ENCODE data around the gene NOL4L.
A peak's percentile ranks its signal among the peaks of the same experiment; 100 is the strongest.

Gene NOL4L

DNA sequence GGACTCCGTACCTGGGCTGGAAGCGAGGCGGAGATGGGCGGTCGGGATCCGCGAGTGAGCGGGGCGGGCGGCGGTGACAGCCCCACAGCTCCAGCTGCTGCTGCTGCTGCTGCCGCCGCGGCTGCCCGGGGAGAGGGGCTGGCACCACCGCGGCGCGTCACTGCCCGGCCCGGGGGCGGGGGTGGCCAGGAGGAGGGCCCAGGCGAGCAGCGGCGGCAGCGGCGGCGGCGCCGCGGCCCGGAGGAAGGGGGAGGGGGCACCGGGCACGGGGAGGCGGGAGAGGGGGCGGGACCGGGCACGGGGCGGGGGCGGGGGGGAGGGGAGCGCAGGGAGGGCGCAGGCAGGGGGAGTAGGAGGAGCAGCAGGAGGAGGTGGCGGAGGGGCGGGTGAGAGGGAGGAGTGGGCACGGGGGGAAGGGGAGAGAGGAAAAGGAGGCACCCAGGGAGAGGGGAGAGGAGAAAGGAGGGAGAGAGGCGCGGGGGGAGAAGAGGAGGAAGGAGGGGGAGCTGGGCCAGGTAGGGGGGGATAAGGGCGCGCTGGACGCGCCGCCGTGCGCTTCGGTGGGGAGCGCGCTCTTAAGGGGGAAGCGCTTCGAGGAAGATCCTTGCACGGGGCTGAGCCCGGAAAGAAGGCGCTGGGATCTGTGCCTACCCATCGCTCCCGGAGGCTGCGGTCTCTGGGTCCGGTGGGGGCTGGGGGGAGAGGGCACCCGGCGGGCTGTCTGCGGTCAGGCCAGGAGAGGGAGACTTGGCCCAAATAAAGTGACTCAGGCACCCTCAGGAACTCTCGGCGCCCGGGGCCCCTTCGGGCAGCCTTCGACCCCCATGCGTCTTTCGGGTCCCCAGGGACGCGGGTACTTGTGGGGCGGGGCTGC, 101.5 kb downstream of the NOL4L start:
- DNase-seq (ENCODE audit: low spot score), result peak; percentile 88

DNA sequence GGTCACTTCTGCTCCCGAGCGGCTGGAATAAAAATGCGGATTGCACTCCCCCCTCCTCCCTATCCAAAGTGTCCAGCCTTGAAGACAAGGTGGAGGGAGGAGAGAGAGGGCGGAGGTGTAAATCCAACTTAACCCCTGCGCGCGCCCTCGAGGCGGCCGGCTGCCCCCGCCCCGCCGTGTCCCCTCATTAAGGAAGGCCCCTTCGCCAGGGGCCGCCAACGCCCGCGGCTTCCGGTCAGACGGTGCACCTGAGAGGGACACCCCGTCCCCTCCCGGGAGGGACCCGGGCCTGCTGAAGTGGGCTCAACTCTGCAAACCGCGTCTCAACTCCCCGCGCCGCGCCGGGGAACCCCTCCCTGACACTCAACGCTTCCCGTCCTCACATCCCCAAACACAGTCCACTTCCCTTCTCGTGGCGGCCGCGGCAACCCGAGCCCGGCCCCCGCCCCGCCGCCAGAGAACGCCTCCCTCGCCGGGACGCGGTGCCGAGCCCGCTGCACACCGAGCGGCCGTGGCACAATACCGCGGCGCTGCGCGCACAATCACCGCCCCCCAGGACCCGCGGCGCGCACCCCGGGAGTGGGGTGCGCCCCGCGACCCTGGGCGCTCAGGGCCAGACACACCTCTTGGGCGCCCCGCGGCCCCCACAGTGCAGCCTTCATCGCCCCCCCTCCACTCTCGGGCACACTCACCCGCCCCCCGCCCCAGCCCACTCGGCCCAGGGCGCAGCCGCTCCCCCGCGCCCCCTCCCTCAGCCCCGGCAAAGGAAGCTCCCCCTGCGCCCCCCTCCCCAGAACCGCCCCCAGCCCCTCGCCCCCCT, 102.5 kb downstream of the NOL4L start:
- DNase-seq (ENCODE audit: low spot score), result peak; percentile 80

DNA sequence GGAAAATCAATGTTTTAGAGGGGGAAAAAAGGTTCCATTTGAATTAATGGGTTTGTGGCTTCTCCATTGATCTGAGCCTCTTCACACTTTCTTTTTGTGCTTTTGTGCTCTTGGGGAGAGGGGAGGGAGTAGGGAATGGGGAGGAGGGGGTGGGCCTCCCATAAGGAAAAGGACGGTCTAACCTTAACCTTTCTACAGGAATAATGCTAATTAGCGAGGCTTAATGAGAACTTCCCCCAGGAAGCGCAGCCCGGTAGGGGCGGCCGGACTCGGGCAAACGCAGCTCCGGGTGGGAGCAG, 103.0 kb downstream of the NOL4L start:
- no peak for DNase-seq (ENCODE audit: low spot score)

DNA sequence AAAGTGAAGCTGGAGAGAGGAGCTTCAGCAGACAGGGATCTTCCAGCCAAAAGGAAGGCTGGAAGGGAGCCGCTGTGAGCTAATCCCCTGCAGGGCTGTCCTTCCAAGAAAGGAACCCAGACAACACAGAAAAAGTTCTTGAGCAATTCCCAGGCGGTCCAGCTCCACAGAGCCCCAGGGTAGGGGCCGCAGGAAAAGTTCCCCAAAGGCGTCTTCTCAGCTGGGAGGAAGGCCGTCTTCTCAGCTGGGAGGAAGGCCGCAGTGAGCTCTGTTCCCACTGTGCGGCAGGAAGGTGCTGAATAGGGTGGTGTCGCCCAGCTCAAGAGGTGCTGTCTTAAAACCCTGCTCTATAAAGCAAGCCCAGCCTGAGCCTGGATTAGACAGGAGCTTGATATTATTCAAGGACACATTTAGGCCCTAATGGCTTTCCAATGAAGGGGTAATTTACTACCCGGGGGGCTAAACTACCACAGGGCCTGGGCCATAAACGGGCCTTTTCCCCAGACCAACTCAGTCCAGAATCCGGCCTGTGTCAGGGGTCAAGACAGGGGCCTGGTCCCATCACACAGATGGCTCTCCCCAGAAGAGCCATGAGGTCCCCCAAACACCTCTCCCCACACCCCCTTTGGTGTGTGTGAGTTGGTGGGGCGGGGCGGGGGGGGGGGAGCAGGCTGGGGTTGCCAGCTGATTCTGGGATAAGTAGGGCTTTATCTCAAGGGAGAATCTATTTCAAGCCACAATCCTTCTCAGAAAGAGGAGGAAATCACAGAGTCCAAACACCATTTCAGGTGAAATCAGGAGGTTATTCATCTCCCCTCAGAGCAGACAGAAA, 103.6 kb downstream of the NOL4L start:
- DNase-seq (ENCODE audit: low spot score), result peak; percentile 54

DNA sequence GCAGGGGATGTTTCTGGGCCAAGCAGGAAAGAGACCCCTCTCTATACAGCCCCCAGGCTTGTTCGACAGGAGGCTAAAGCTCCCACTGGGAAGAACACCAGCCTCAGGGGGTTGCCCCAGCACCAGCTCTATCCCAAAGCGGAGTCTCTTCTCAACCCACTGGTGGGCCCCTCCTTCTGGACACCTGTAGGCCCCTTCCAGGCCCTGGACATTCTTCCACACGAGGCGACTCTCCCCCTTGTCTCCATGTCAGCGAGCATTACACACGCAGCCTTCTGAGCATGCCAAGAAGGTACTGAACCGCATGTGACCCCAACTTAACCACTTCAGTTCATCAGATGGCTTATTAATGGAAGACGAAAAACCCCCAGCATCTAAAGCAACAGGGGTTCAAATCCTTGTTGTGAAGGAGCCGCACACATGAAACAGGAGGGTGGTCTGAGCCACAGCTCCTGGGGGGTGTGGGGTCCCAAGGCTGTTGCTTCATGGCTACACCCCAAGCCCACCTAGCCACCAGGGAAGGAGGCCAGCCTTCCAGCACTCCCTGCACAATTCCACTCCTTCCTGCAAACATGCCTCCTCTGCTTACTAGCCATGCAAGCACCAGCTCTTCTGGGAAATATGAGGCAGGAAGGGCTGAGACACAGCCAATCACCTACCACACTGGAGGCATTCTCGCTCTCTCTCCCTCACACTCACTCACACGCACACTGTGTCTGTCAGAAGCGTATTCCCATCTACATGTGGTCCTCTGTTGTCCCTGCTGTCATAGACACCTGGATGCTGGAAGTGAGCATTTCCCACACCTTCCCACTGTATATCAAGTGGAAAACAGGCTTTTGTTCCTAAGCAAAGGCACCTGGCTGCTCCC, 104.5 kb downstream of the NOL4L start:
- peak; percentile 46 for DNase-seq (ENCODE audit: low spot score)

DNA sequence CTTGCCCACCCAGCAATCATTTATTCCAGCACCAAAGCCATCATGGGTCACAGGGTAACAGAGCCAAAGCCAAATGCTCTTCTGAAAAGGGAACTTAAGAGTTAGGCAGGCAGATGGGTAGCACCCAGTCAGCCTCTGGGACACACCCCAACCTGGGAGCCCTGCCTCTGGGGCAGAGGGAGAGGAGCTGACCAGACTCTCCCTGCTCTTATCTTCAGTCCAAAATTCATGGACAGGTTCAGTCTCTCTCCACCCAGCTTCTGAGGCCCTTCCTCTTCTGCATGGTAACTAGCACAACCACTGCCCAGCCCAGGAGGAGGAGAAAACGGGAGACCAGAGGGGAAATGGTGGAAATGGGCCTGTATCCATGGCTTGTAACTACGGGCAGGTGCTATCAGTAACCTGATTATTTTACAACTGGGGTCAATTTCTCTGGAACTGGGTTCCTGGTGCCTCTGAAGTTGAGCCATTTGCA, 105.4 kb downstream of the NOL4L start:
- DNase-seq (ENCODE audit: low spot score), result no peak

DNA sequence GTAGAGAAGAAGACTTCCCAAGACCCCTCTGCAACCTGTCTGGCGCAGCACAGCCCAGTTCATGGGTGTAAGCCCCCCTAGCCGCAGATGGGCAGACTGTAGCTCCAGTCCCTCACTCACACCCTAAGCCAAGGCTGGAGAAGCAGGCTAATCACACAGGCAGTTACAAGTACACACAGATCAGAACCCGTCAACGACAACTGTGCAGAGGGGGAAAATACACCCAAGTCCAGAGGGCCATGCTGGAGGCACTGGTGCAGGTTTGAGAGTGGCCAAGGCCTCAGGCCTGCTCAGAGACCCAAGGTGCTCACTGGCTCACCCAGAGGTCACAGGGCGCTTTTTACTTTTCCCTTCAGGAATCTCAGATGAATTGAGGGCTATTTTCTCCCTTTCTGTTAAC, 106.1 kb downstream of the NOL4L start:
- DNase-seq (ENCODE audit: low spot score), result peak; percentile 40

DNA sequence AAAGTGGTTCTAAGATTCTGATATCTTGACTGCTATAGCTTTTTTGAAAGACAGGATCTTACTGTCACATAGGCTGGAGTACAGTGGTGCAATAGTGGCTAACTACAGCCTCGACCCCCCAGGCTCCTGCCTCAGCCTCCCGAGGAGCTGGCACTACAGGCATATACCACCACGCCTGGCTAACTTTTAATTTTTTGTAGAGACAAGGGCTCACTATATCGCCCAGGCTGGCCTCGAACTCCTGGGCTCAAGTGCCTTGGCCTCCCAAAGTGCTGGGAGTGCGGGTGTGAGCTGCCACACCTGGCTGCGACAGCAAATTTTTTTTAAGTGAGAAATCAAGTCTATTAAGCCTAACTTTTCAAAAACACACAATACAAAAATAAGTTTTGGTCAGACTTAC, 106.6 kb downstream of the NOL4L start:
- DNase-seq (ENCODE audit: low spot score), result no peak

DNA sequence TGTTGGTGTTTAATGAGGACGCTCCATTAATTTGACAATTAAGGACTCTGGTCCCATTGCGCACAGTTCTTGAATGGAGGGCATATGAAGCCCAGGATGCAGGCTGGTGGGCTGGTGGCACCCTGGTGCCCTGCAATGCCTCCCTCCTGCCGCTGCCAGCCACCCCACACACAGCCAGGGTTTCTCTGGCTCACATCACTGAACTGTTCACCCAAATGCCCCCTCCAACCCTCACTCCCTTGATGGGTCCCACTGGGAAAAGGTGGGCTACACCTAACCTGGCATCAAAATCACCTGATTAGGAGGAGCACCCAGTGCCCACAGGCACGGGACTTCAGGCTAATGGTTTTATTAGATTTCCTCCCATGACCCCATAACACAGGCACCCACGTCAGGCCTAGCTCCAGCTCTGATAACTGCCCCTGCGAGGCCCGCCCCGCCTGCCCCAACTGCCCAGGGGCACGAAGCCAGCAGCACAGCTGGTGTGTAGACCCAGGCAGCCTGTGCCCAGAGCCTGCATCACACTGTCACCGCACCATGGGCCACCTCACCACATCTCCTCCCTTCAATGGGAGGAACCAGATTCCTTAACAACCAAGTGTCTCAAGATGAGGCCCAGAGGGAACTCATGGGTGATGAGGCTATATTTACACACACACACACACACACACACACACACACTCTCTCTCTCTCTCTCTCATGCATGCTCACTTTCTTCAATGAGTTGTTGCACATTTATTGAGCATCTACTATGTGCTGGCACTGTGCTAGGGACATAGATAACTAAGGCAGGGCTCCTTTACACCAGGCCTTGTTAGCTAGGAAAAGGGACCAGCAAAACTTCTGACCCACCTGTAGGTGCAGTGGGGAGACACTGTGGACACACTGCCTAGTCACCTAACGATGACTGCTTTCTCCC, 107.3 kb downstream of the NOL4L start:
- DNase-seq (ENCODE audit: low spot score), result no peak

DNA sequence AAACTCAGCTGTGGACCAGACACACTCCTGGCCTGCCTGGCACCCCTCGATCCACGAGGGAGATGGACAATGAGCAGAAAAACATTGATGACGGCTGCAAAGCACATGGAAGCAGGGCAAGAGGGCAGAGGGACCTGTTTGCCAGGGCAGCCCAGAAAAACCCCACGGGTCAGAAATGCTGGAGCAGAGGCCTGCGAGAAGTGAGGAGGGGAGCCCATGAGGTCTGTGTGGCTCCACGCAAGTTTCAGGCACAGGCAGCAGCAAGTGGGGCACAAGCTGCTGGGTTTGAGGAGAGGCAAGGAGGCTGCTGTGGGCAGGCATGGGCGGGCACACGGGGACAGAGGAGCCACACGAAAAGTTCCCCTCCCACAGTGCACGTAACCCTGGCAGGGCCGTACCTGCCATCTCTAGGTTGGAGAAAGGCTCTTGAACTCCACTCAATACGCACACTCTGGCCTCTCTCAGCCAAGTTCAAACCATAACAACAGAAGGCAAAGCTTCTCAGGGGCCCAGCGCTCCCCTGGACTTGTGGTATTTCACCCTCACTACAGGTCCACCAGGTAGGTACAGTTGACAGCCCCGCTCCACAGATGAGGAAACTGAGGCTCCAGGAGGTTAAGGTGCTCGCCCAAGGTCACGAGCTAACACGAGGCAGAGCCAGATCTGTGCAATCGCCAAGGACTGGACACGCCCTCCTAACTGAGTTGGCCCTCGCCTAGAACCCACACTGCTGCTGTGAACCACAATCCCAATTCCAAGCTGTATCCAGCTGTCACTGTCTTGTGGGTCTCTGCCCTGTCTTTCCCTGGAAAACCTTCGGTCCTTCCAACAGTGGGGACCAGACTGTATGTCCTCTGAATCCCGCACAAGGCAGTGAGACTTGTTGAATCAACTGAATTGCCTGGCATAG, 108.2 kb downstream of the NOL4L start:
- no peak for DNase-seq (ENCODE audit: low spot score)

DNA sequence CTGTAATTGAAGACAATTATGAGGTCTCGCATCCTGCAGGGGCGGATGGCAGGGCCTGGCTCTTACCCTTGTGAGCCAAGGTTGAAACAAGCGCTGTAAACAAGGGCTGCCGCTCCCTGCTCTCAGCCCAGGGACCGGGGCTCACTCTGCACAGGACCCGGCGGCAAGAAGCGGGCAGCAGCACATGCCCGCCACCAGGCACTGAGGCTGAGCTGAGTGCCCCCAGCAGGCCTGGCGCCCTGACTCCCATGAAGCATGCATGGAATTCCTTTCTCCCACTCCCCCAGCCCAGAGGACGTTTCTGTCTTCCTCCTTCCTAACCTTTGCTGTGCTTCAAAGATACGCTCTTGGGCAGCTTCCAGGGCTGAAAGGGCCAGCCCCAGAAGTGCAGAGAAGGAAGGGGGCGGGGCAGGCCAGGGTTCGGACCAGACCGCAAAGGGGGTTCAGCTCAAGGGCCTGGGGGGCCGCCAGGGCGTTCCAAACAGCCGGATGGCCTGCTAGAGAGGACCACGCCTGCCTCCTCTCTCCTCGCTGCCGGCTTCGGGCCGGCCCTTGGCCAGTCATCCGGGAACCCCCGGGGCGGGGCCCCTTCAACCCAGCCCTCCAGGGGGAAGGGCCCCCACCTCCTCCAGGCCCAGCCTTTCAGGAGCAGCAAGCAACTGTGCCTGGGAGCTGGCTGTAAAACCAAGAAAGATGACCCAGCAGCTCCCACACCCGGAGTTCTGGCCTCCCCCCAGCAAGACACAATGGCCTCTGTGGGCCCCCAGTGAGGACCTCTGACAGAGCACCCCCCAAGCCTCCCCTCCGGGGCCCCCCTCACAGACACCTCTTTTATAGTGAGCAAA, 109.9 kb downstream of the NOL4L start:
- DNase-seq (ENCODE audit: low spot score), result peak; percentile 80

DNA sequence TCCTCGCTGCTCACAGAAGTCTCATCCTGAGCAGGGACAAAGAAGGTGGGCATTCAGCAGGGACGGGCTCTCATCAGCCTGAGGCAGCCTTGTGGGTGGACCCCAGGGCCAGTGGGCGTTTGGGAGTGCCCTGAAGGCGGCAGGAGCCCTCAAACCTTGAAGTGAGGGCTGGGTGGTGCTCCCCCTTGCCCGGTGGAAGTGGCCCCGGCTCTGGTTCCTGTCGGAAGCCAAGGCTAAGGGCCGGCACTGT, 110.5 kb downstream of the NOL4L start:
- DNase-seq (ENCODE audit: low spot score), result no peak

DNA sequence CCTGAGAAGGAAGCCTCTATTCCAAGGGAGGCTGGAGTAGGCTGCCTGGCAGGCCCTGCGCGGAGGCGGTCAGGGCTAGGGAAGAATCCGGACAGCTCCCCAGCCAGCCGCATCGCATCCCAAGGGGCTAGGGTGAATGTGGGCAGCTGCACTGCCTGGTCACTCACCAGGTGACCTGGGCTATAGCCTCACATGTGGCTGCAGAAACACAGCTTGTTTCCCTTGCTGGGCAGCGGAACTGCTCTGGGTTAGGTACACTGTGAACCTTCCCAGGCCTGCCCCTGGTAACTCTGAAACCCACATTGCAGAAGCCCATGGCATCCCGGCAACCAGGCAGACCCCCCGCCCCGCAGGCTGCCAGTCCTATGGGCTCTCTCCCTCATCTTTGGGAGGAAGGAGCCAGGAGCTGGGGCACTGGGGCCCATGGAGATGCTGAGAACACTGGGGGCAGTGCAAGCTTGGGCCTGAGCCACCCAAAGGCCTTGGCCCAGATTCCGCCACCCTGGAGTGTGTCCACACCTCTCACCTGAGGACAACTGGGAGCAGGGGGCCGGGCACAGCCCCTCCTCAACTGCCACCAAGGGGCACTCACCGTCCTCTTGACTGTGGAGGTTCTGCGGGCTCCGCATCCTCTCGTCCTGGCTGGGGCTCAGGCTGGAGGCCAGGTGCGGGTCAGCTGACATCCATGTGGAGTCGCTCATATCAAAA, 111.0 kb downstream of the NOL4L start:
- no peak for DNase-seq (ENCODE audit: low spot score)

DNA sequence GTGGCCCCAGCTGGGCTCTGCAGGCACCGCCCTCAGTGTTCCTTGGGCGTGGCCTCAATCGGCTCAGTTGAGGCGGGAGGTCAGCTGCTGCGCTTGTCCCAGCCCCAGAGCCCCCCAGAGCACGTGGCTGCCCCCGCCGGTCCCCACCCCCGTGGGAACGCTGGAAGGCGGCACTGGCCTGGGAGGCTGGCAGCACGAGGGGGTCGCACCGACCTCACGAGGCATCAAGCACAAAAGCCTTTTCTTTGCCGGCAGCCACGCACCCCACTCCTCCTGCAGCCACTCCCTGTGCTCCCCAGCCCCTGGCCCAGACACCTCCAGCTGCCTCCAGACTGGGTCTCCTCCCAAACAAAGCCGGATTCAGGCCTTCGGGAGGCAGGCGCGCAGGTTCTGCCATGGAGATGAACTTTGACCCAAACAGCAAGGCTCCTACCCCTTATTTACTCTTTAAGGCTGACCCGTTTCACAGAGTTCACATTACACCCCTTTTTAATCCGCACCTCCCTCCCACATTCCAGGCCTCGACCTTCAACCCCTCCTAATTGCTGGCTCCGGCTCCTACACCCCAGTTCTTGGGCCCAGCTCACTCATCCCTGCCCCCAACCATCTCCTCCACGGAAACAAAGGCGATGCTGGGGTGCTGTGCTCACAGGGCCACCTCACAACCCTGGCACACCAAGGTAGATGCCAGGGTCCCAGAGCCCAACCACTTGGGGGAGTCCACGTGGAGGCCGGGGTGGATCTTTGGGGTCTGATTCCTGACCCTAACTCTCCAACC, 111.7 kb downstream of the NOL4L start:
- DNase-seq (ENCODE audit: low spot score), result peak; percentile 70

DNA sequence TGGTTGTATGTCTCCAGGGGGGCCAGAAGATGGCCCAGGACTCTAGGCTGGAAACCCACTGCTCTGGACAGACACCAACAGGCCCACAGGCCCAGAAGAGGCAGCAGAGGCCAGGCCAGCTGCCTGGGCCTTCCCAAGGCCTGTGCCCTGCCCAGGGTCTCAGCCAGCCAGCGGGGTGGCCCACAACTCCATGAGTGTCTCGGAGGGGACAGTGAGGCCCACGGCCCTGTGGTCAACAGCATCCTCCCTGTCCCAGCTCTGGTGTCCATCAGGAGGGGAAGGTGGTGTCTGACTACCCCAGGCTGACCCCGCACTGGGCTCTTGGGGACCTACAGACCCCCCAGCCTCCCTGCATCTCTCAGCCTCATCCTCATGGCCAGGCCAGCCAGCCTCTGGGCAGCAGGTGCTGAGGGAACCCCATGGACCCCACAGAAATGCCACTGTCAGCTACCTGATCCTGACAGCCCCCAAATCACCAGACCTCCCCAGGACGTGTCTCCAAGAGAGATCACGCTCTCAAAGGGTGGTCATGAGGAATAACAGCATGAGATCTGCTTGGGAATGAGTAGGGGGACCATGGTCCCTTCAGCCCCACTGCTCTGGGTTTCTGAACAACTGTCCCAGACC, 112.4 kb downstream of the NOL4L start:
- DNase-seq (ENCODE audit: low spot score), result no peak

DNA sequence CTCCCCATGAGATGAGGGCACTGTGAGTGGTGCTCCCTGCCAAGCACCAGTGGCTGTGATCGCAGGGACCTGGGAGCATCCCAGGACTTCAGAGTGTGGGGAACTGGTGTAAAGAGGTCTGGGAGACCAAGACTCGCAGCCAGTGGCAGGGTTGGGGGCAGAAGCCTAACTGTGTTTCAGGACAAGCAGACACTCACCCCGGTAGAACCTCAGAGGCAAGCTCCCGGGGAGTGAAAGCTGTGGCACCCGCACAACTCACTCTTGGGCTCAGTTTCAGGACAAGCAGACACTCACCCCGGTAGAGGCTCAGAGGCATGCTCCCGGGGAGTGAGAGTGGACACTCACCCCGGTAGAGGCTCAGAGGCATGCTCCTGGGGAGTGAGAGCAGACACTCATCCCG, 114.2 kb downstream of the NOL4L start:
- DNase-seq (ENCODE audit: low spot score), result no peak
